H4 (cell line): ENCODE measurements around the gene AGL. TPM values are rescaled to one million over a fixed set of nuclear protein-coding genes. Genes with fewer than 3 reads are reported as not detected.
A peak's percentile ranks its signal among the peaks of the same experiment; 100 is the strongest.
"Not testable (repeated sequence)": the region's sequence is repeated elsewhere in the genome, so short reads cannot be mapped to it uniquely, and the experiment has no call there.

Source experiments
- DNase-seq: peaks from one replicate; pipeline ENCODE4 v3.0.0-alpha.2; 2015; ENCODE audit warnings: low spot score
- total RNA-seq: library from RNA; depleted of rRNA; stranded (reverse); fragments of >200 nt; shearing (Covaris generic); gene quantifications from 2 replicates; pipeline ENCODE4 v1.2.3, GENCODE V29; 2014

The AGL gene
- total RNA-seq, 1 experiment from 2014 or later, result 10.6 TPM

DNA sequence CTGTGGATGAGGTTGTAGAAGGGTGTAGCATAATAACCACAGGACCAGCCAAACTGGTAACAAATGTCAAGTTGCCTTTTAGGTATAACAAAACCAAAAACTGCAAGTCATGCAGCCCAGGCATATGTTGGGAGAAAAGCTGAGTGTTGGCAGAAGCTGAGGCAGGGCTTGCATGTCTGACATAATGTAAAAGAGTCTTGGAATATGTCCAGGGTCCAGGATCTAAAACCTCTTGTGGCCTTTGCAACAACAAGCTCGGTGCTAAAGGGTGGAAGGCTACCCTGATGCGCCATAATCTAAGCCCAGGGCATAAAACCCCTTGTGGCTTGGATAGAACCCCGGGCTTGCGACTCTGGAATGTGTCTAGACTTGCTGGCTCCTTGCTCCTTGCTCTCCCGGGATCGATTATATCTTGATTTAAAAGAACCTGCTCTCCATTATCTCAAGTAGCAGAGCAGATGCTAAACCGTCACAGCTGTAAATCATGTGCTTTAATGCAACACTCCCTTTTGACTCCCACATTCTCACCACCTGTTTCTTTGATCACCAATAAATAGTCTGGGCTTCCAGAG, 93.1 kb downstream of the AGL start:
- DNase-seq, result peak; percentile 87

GRCh38 chr1:99944192-99944591, 94.0 kb downstream of the AGL start:
- no peak for DNase-seq

- DNase-seq, result no peak
Measured at GRCh38 chr1:99945174-99945573, 95.0 kb downstream of the AGL start.

- no peak for DNase-seq
Measured at GRCh38 chr1:99950486-99950885, 100.3 kb downstream of the AGL start.

DNA sequence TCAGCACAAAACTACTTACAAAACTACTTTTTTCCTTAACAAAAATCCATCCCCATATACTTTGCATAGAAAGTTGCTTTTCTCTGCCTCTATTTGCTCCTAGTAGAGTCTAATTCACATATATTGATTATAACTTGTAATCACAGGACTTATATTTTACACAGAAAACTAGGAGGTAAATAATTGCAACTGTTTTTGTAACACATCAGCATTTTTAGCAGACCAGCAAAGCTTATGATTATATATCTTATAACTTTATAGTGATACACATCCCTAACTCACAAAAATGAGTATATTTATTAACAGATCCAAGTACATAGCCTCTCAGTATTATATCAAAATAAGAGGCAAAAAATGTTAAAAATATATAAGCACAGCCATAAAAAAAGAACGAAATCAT, 102.4 kb downstream of the AGL start:
- DNase-seq, result no peak

DNA sequence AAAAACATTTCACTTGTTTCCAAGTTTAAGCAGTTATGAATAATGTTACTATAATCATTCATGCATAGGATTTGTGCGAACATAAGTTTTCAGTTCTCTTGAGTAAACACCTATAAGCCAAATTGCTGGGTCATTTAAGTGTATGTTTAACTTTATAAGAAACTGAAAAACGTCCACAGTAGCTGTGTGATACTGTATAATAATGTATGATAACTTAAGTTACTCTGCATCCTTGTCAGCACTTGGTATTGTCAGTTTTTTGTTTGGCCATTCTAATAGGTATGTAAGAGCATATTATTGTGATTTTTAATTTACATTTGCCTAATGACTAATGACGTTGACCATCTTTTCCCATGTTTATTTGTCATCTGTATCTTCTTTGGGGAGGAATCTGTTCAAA, 105.2 kb downstream of the AGL start:
- no peak for DNase-seq

DNA sequence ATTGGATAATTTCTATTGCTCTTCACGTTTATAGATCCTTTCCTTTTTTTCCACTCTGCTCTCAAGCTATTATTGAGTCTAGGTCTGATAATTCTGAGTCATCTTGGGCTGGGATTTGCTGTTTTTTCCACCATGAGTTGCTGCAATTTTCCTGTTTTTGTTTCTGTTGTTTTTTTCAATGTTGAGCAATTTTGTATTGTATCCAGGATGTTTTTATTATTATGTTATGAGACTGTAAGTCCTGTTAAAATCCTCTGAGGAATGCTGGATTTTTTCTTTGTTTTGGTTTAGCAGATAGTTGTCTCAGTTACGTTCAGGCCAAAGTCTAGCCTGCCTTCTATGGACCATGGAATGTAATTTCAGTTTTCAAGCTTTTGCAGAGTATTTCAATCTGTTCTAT, 106.6 kb downstream of the AGL start:
- DNase-seq, result no peak

DNA sequence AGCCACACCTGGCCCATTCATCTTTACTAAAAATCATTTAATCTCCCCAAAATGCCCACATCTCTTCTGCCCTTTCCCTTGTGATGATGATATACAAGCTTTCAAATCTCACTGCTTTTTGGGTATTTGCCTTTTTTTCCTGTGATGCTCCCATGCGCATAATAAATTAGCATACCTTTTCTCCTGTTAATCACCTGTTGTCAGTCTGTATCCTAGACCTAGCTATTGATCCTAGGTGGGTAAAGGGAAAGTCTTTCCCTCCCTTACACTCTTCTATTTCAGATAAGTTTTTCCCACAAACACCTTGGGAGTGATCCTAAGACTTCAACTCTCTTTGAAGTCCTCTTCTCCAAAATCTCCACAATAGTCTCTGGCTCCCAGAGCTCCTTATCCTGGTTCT, 107.7 kb downstream of the AGL start:
- DNase-seq, result no peak

GRCh38 chr1:99959189-99959705, 109.1 kb downstream of the AGL start:
- not testable (repeated sequence) for DNase-seq

DNA sequence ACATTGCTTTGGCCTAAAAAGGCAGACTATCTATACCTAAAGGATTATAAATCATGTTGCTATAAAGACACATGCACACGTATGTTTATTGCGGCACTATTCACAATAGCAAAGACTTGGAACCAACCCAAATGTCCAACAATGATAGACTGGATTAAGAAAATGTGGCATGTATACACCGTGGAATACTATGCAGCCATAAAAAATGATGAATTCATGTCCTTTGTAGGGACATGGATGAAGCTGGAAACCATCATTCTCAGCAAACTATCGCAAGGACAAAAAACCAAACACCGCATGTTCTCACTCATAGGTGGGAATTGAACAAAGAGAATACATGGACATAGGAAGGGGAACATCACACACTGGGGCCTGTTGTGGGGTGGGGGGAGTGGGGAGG, 110.1 kb downstream of the AGL start:
- not testable (repeated sequence) for DNase-seq

DNA sequence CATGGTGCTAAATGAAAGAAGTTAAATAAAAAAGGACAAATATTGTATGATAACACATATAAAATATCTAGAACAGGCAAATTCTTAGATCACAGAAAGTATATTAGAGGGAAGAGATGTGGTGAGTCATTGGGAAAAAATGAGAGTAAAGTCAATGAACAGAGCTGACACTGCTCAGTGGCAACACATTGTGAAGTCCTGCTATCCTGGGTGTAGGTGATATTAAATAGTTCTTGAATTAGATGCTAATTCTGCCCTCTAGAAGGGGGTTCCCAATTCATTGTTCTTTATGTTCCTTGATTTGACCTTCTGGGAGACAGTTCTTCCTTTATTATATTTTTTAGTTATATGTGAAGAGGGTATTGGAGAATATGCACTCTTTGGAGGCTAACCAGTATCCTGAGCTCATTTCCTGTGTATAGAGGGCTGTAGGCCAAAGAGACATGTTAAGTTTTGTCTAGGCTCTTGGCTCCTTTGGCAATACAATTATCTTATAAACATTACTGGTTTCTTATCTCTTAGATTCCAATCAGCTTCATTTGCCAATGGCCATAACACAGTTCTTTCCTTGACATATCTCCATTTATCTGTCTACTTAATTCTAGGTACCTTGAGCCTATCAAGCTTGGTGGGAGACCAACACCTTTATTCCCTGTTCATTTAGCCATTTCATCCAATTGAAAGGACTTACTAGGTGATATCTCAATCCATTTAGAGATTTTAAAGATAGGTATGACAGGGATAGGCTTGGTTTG, 113.1 kb downstream of the AGL start:
- no peak for DNase-seq

DNA sequence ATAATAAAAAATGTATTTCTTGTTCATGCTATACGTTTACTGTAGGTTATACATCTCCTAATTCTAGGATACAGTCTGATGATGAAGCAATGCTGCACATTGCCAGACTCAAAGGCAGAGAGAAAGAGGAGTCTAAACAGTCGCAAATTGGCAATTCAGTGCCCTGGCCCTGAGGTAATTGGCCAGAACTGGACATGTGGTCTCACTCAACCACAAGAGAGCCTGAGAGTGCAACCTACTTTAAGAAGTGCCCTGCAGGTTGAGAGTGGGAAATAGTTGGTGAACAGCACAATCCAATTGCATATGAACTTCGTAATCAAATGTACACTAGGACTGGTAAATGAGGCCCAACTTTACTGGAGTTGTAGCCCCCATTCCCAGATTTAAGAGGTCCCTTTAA, 114.6 kb downstream of the AGL start:
- no peak for DNase-seq

- no peak for DNase-seq
Measured at GRCh38 chr1:99965646-99966375, 115.7 kb downstream of the AGL start.

- no peak for DNase-seq
Measured at GRCh38 chr1:99968214-99968613, 118.1 kb downstream of the AGL start.

- peak; percentile 4 for DNase-seq
Measured at GRCh38 chr1:99969260-99969728, 119.1 kb downstream of the AGL start.

GRCh38 chr1:99969729-99970621, 119.8 kb downstream of the AGL start, which contains the start of gene SLC35A3:
Gene SLC35A3, plus strand, starts transcription at chr1:99969996. Its CDS starts 23,559 bp downstream, at chr1:99993555.
- peak; percentile 53 for DNase-seq

DNA sequence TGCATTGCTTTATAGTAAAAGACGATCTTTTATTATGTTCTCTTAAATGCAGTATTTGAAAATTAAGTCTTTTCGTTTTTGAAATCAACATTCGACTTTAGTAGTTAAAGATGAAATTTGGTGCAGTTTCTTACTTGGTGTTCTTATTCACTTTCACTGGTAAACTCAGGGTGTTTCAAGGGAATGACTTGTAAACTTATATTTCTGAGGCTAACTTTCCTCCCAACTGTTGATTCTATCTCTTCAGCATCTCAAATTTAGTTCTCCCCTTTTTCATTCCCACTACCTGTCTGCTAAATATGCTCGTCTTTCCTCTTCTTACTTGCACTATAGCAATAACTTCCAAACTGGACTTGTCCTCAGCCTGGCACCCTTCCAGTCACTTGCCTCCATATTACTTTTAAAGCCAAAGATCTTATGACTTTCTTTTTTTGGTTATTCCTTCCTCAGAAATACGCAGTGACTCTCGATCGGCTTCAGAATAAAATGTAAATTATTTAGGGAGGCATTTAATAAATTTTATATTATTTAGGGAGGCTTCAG, 120.6 kb downstream of the AGL start:
- DNase-seq, result no peak

DNA sequence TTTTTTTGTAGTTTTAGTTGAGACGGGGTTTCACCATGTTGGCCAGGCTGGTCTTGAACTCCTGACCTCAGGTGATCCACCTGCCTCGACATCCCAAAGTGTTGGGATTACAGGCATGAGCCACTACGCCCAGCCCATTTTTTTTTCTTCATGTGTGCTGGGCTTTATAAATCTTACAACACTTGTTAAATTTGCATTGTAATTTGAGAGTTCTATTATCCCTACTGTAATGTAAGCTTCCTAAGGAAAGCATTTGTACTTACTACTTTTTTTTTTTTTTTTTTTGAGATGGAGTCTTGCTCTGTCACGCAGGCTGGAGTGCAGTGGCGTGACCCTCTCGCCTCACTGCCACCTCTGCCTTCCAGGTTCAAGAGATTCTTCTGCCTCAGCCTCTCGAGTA, 121.9 kb downstream of the AGL start:
- DNase-seq, result not testable (repeated sequence)
